ENCODE results near the gene GPR107.

DNA sequence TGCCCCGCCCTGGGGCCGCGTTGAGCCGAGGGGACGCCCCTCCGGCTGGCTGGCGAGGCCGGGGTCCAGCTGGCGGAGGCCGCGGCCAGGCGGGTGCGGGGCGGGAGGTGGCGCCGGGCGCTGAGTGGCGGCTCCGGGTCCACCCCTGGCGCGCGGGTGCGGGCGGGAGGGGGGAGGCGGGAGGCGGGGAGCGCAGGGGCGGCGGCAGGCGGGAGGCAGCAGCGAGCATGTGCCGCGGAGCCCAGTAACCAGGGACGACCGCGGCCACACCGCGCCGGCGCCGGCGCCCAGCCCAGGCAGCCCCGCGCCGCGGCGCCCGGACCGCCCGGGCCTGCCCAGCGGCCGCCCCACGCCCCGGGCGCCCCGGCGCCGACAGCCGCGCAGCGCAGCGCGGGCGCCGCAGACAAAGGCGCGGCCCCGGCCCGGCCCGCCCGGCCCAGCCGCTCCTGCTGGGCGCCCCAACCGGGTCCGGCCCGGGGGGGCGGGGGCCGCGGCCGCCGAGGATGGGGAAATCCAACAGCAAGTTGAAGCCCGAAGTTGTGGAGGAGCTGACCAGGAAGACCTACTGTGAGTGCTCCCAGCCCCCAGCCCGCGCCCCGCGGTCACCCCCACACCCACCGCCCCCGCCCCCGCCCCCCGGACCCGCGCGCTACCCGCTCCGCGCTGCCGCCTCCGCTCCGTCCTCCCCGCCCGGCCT is 118.6 kb downstream of the GPR107 start, which contains the start of gene NCS1:
- TF ChIP-seq POLR2AphosphoS5 (IDR thresholded peaks at IDR 0.05; ENCODE audit: borderline replicate concordance, low read depth, low read length) (no peak), EZH2 (IDR thresholded peaks at IDR 0.05) (no peak), FOXP2 (optimal IDR thresholded peaks at IDR 0.05; ENCODE audit: control extremely low read depth, extremely low read length, insufficient read depth) (no peak)
